Colonic mucosa (tissue), 4 donors: ENCODE results near the gene ATP1A2. TPM values are rescaled to one million over a fixed set of nuclear protein-coding genes. Genes with fewer than 3 reads are reported as not detected.

Experiments
- DNase-seq: peaks from one replicate; pipeline ENCODE4 v3.0.0-alpha.2; 2020
- H3K27ac ChIP-seq: fragments of 200-600 bp; one replicate; pipeline ENCODE4 v1.8.0; 2021
- H3K27me3 ChIP-seq: fragments of 200-600 bp; one replicate; pipeline ENCODE4 v1.8.0; 2021
- H3K36me3 ChIP-seq: fragments of 200-600 bp; one replicate; pipeline ENCODE4 v1.8.0; 2021
- H3K4me1 ChIP-seq: fragments of 200-600 bp; one replicate; pipeline ENCODE4 v1.8.0; 2021; ENCODE audit warnings: mild to moderate bottlenecking
- H3K4me3 ChIP-seq: fragments of 200-600 bp; one replicate; pipeline ENCODE4 v1.8.0; 2021
- H3K9ac ChIP-seq, 2 donors: one replicate each; pipeline ENCODE4 v1.7.0; 2013; ENCODE audit warnings: control low read depth in 2 of 2, low read depth in 2 of 2, low read length in 2 of 2
- H3K9me3 ChIP-seq: fragments of 200-600 bp; one replicate; pipeline ENCODE4 v1.8.0; 2021
- CTCF ChIP-seq: fragments of 200-600 bp; IDR thresholded peaks from one replicate; pipeline ENCODE4 v1.8.0; 2022; ENCODE audit warnings: antibody characterized with exemption, mild to moderate bottlenecking
- intact Hi-C: fragments of 100-400 bp; cut with DNase I; formaldehyde crosslinking; loops from one replicate; pipeline ENCODE4 v1.14.1; 2022
- total RNA-seq, 2 donors: library from RNA; stranded (reverse); fragmentation: NEBNext Ultra II Directional in 1 of 2; extraction: Animal tissue kit (Norgen Biotek cat#: 25700) in 1 of 2; gene quantifications; one replicate each; pipeline ENCODE4 v1.2.1, GENCODE V29; 2021
- donor health status: healthy.
- donor health status: DM: no; HTN: no; CAD: no.
- donor health status: DM: no; HTN: no; CAD: no.

Gene ATP1A2
- total RNA-seq, 2 donors from 2014 or later: 1.5 to 6.1 TPM

GRCh38 chr1:160186246-160186645 lies 70.7 kb downstream of the ATP1A2 start:
- no peak overlapping the region for H3K4me3 ChIP-seq
- H3K27ac ChIP-seq: no peak overlapping the region
- intact Hi-C loops: no loop called here
- DNase-seq: no peak
- TF ChIP-seq CTCF: no peak
- no peaks in the 10 kb centered on the region for H3K4me1 ChIP-seq
- no peaks in the 10 kb centered on the region for H3K36me3 ChIP-seq
- no peak overlapping the region for H3K9ac ChIP-seq
- no peaks in the 10 kb centered on the region for H3K27me3 ChIP-seq
- no peaks in the 10 kb centered on the region for H3K9me3 ChIP-seq

GRCh38 chr1:160186729-160187128 lies 71.2 kb downstream of the ATP1A2 start:
- H3K9ac ChIP-seq: no peak overlapping the region
- no peak overlapping the region for H3K4me3 ChIP-seq
- H3K27ac ChIP-seq: no peak overlapping the region
- no peak for TF ChIP-seq CTCF
- H3K27me3 ChIP-seq: no peaks in the 10 kb centered on the region
- DNase-seq: no peak
- no peaks in the 10 kb centered on the region for H3K9me3 ChIP-seq
- no peaks in the 10 kb centered on the region for H3K4me1 ChIP-seq
- no peaks in the 10 kb centered on the region for H3K36me3 ChIP-seq
- intact Hi-C loops: no loop called here

- Histone ChIP-seq H3K9ac (no peak overlapping the region), H3K4me3 (no peak overlapping the region), H3K27ac (no peak overlapping the region), H3K9me3 (no peaks in the 10 kb centered on the region), H3K4me1 (no peaks in the 10 kb centered on the region), H3K36me3 (no peaks in the 10 kb centered on the region), H3K27me3 (no peaks in the 10 kb centered on the region)
- no peak for TF ChIP-seq CTCF
- no peak for DNase-seq
- intact Hi-C loops: no loop called here
Observed at GRCh38 chr1:160187407-160187806, 71.8 kb downstream of the ATP1A2 start.

- intact Hi-C loops: no loop called here
- no peak for TF ChIP-seq CTCF
- H3K4me1 ChIP-seq: no peaks in the 10 kb centered on the region
- no peak for DNase-seq
- no peak overlapping the region for H3K27ac ChIP-seq
- no peak overlapping the region for H3K9ac ChIP-seq
- no peaks in the 10 kb centered on the region for H3K27me3 ChIP-seq
- no peak overlapping the region for H3K4me3 ChIP-seq
- H3K36me3 ChIP-seq: no peaks in the 10 kb centered on the region
- no peaks in the 10 kb centered on the region for H3K9me3 ChIP-seq
Observed at GRCh38 chr1:160188341-160188740, 72.8 kb downstream of the ATP1A2 start.

GRCh38 chr1:160189649-160190625 lies 74.4 kb downstream of the ATP1A2 start, which contains the start of gene CASQ1:
TSS of gene CASQ1 (plus strand) at chr1:160190575. CDS start at chr1:160190752, 177 bp downstream.
- Histone ChIP-seq H3K27me3 (no peaks in the 10 kb centered on the region), H3K9ac (no peak within 1 kb of the TSS), H3K36me3 (no peaks in the 10 kb centered on the region), H3K27ac (no peak within 1 kb of the TSS), H3K9me3 (no peaks in the 10 kb centered on the region), H3K4me1 (no peaks in the 10 kb centered on the region), H3K4me3 (no peak within 1 kb of the TSS)
- intact Hi-C loops: loop anchor here (5.0 to 10.0 kb wide), 3 partner anchors 85 to 187 kb away; no protein-coding TSS in a partner anchor
- TF ChIP-seq CTCF: no peak
- DNase-seq: no peak
